WERI-Rb-1 (cell line): Measurements from ENCODE around the gene ABCC4.
A peak's percentile ranks its signal among the peaks of the same experiment; 100 is the strongest.

Experiments
- DNase-seq: peaks from one replicate; pipeline ENCODE4 v3.0.0-alpha.2; 2020
- H3K27ac ChIP-seq: fragments of 250-450 bp; sonication (Bioruptor Pico); 2 replicates; pipeline ENCODE4 v1.5.1; 2020; ENCODE audit warnings: mild to moderate bottlenecking, moderate library complexity
- H3K27me3 ChIP-seq: fragments of 250-450 bp; sonication (Bioruptor Pico); 2 replicates; pipeline ENCODE4 v1.5.1; 2021; ENCODE audit warnings: mild to moderate bottlenecking, low read depth, moderate library complexity; ENCODE audit not compliant: insufficient read depth, severe bottlenecking
- H3K36me3 ChIP-seq: fragments of 250-450 bp; sonication (Bioruptor Pico); 2 replicates; pipeline ENCODE4 v1.5.1; 2020; ENCODE audit warnings: mild to moderate bottlenecking, moderate library complexity
- H3K4me3 ChIP-seq: 2 replicates; pipeline ENCODE4 v1.5.1; 2011; ENCODE audit warnings: low read depth, mild to moderate bottlenecking, control low read depth, low read length
- H3K9me3 ChIP-seq: fragments of 250-450 bp; sonication (Bioruptor Pico); 2 replicates; pipeline ENCODE4 v1.5.1; 2021; ENCODE audit warnings: mild to moderate bottlenecking, moderate library complexity; ENCODE audit not compliant: severe bottlenecking
- TF ChIP-seq, protein P1 (sequence below): IDR thresholded peaks from 2 replicates; pipeline ENCODE4 v1.5.1; 2011; ENCODE audit warnings: low read depth, mild to moderate bottlenecking, control low read depth, inconsistent platforms, low read length

ABCC4 gene

DNA sequence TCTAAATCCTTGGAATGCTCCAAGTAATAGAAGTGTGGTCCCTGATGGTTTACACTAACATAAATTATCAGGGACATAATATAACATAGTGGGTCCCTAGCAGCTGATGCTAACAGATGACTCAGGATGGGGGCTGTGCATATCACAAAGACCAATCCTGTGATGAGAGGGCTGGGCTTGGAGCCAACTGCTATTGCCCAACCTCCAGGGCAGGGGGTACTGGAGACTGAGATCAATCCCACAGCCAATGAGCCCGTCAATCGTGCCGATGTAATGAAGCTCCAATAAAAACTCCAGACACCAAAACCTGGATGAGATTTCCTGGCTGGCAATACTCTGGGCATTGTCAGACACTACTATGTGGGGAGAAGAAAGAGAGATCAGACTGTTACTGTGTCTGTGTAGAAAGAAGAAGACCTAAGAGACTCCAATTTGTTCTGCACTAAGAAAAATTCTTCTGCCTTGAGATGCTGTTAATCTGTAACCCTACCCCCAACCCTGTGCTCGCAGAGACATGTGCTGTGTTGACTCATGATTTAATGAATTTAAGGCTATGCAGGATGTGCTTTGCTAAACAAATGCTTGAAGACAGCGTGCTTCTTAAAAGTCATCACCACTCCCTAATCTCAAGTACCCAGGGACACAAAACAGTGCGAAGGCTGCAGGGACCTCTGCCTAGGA is 33.4 kb downstream of the ABCC4 start:
- Histone ChIP-seq H3K27me3 (no peaks in the 10 kb centered on the region), H3K36me3 (peaks cover 7% of the 10 kb centered on the region; the same call in 1 of the 2 replicates), H3K9me3 (peaks cover 22% of the 10 kb centered on the region), H3K4me3 (no peak overlapping the region), H3K27ac (0 out of 2 replicates have a peak overlapping the region, but pooled peaks have one; percentile 29)
- DNase-seq, result no peak
- TF ChIP-seq, protein P1, sequence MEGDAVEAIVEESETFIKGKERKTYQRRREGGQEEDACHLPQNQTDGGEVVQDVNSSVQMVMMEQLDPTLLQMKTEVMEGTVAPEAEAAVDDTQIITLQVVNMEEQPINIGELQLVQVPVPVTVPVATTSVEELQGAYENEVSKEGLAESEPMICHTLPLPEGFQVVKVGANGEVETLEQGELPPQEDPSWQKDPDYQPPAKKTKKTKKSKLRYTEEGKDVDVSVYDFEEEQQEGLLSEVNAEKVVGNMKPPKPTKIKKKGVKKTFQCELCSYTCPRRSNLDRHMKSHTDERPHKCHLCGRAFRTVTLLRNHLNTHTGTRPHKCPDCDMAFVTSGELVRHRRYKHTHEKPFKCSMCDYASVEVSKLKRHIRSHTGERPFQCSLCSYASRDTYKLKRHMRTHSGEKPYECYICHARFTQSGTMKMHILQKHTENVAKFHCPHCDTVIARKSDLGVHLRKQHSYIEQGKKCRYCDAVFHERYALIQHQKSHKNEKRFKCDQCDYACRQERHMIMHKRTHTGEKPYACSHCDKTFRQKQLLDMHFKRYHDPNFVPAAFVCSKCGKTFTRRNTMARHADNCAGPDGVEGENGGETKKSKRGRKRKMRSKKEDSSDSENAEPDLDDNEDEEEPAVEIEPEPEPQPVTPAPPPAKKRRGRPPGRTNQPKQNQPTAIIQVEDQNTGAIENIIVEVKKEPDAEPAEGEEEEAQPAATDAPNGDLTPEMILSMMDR, result no peak

DNA sequence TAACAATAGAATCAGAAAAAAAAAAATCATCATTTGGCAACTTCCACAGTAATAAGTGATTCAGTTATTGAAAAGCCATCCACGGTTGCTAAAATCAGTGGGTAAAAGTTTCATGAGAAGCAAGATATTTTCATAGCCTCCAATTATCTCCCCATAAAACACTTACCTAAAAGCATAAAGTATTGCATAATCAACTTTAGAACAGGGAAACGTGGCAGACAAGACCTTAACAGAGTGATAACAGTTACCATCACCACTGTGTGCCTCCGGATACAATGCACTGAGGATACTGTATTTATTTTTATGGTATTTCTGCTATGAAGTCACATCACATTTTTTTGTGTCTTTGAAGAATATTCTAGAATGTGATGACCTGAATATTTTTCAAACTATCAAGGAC is 37.0 kb downstream of the ABCC4 start:
- TF ChIP-seq, protein P1, result no peak
- H3K4me3 ChIP-seq, result no peak overlapping the region
- peaks cover 16% of the 10 kb centered on the region for H3K9me3 ChIP-seq
- no peak overlapping the region for H3K27ac ChIP-seq
- peaks cover 7% of the 10 kb centered on the region; the same call in 1 of the 2 replicates for H3K36me3 ChIP-seq
- no peak for DNase-seq
- H3K27me3 ChIP-seq, result no peaks in the 10 kb centered on the region

DNA sequence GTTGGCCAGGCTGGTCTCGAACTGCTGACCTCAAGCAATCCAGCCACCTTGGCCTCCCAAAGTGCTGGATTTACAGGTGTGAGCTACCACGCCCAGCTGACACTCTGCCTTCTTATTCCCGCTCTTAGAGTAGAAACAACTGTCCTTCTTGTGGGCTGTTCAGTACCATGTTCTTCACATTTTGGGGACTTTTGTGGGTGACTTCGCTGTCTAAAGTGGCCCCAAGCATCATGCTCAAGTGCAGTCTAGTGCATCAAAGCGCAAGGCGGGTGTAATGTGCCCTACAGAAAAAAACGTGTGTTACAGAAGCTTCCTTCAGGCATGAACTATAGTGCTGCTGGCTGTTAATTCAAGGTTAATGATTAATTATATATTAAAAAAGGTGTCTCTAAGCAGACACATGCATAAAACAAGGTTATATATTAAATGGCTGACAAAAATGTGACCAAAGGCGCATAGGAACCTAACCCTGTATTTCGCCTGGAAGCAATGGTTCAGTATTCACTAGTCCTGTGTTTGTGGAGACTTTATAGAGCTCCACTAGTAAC is 38.3 kb downstream of the ABCC4 start:
- no peak for DNase-seq
- Histone ChIP-seq H3K36me3 (peaks cover 7% of the 10 kb centered on the region; the same call in 1 of the 2 replicates), H3K27me3 (no peaks in the 10 kb centered on the region), H3K4me3 (no peak overlapping the region), H3K9me3 (peaks cover 18% of the 10 kb centered on the region), H3K27ac (no peak overlapping the region)
- TF ChIP-seq, protein P1, result no peak

DNA sequence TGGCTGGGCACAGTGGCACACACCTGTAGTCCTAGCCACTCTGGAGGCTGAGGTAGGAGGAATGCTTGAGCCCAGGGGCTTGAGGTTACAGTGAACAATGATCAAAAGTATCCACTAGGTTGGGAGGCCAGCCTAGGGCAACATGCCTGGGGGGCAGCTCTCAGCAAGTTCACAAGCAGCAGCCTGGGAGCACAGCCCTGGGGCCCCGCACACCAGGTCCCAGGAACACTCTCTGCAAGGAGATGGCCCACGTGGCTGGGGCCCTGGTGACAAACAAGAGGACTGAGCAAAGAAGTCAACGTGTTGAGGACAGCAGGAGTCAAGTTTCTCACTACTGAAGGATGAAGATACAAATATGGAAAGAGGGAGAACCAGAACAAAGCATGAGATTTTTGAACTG is 39.3 kb downstream of the ABCC4 start:
- H3K9me3 ChIP-seq, result peaks cover 15% of the 10 kb centered on the region
- TF ChIP-seq, protein P1, result no peak
- no peaks in the 10 kb centered on the region for H3K27me3 ChIP-seq

DNA sequence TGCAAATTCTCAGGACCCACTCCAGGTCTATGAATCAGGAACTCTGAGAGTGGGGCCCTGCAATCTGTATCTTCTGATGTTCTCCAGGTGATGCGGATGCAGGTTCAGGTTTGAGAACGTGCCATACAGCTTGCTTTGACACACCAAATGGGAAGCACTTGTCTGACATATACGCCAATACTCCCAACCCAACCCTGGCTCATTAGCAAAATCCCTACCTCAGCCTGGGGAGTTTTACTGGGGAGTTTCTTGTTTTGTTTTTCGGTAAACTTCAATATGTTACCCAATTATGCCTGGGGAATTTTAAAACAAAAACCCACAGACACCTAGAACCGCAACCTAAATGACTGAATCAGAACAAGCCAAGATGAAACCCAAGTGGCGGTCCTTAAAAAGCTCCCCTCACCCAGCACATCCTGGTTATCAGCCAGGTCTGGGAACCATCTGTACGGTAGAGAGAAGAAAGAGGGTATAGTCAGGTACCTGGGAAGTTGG is 41.2 kb downstream of the ABCC4 start:
- Histone ChIP-seq H3K4me3 (no peak overlapping the region), H3K36me3 (no peaks in the 10 kb centered on the region; the same call in 1 of the 2 replicates), H3K9me3 (peaks cover 2% of the 10 kb centered on the region), H3K27ac (no peak overlapping the region), H3K27me3 (no peaks in the 10 kb centered on the region)
- no peak for DNase-seq
- TF ChIP-seq, protein P1, result no peak

More for the DNA sequence above, 39.3 kb downstream of the ABCC4 start:
- no peak for DNase-seq
- H3K27ac ChIP-seq, result no peak overlapping the region
- peaks cover 7% of the 10 kb centered on the region; the same call in 1 of the 2 replicates for H3K36me3 ChIP-seq
- H3K4me3 ChIP-seq, result no peak overlapping the region
